Endothelial cell of umbilical vein (primary cell): ENCODE measurements around the gene SCAPER.

Experiments used
- EZH2 ChIP-seq: IDR thresholded peaks from 2 replicates; pipeline ENCODE4 v1.6.1; 2012; ENCODE audit warnings: borderline replicate concordance, low read depth, mild to moderate bottlenecking, moderate library complexity, low read length, inconsistent platforms; ENCODE audit not compliant: severe bottlenecking
- POLR2A ChIP-seq: IDR thresholded peaks from 2 replicates; pipeline ENCODE4 v1.6.1; 2012; ENCODE audit warnings: low read depth, mild to moderate bottlenecking, control low read depth, low read length

GRCh38 chr15:76381366-76381765 lies 523.8 kb downstream of the SCAPER start:
- no peak for TF ChIP-seq EZH2
- TF ChIP-seq POLR2A: no peak
